ENCODE data around the gene PTGR3. TPM values are rescaled to one million over a fixed set of nuclear protein-coding genes. Genes with fewer than 3 reads are reported as not detected.

PTGR3 gene
- total RNA-seq, 1 experiment from 2014 or later: 12.4 TPM

DNA sequence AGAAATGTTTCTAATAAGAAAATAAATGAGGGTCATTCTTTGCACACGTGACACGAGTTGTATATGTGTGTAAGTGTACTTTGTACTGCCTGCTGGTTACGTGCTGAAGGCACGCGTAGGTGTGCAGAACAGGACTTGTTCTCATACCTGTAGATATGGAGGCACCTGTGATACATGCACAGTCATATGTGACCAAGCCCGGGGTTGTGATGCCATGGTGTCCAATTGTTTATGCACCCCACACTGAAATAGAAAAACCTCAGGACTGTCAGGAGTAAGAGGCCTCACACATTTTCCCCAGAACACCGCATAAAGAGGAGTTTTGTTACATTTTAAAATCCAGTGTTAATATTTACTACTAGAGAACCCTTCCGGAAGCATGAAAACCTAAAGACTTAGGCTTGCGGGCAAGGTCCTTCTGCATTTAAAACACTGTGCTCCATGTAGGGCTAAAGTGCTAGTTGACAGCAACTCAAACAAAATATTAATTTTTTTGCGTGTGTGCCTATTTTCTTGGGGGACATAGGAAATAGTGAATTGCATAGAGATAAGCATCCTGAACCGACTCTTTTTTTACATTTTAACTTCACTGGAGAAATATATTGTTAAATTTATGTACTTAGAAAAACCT lies 10.9 kb upstream of the PTGR3 start:
- in situ Hi-C loops (cut with HindIII; ENCODE audit: low pct_unique_long_range_greater_than_20kb, low sequenced_read_pairs): no loop called here
- DNase-seq (ENCODE audit: low read depth): no peak

GRCh38 chr18:75218065-75218923 lies 9.4 kb upstream of the PTGR3 start:
- in situ Hi-C loops (cut with HindIII; ENCODE audit: low pct_unique_long_range_greater_than_20kb, low sequenced_read_pairs): no loop called here
- no peak for DNase-seq (ENCODE audit: low read depth)

- in situ Hi-C loops (cut with HindIII; ENCODE audit: low pct_unique_long_range_greater_than_20kb, low sequenced_read_pairs): no loop called here
- DNase-seq (ENCODE audit: low read depth): no peak
Observed at GRCh38 chr18:75216911-75217689, 8.2 kb upstream of the PTGR3 start.

- no peak for DNase-seq (ENCODE audit: low read depth)
- in situ Hi-C loops (cut with HindIII; ENCODE audit: low pct_unique_long_range_greater_than_20kb, low sequenced_read_pairs): no loop called here
Observed at GRCh38 chr18:75216212-75216910, 7.4 kb upstream of the PTGR3 start.

DNA sequence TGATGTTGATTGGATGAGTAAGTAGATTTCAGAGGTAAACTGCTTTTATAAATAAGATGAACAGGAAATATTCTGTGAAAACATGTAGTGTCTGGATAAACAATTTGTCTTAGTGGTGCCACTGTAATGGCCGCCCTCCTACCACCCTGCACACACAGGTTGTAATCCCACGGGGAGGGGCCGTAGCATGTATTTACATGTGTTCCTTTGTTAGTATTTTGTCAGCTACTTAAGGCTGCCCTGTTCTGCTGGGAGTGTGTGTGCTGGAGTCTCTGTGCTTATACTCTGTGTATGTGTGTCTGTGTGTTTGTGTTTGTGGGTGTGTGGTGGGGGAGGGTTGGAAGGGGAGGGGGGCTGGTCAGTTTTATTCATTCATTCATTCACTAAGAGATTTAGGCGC lies 6.7 kb upstream of the PTGR3 start:
- no peak for DNase-seq (ENCODE audit: low read depth)
- in situ Hi-C loops (cut with HindIII; ENCODE audit: low pct_unique_long_range_greater_than_20kb, low sequenced_read_pairs): no loop called here

GRCh38 chr18:75214766-75215510 lies 6.0 kb upstream of the PTGR3 start:
- in situ Hi-C loops (cut with HindIII; ENCODE audit: low pct_unique_long_range_greater_than_20kb, low sequenced_read_pairs): no loop called here
- DNase-seq (ENCODE audit: low read depth): no peak

GRCh38 chr18:75214332-75214690 lies 5.4 kb upstream of the PTGR3 start:
- in situ Hi-C loops (cut with HindIII; ENCODE audit: low pct_unique_long_range_greater_than_20kb, low sequenced_read_pairs): no loop called here
- DNase-seq (ENCODE audit: low read depth): no peak

DNA sequence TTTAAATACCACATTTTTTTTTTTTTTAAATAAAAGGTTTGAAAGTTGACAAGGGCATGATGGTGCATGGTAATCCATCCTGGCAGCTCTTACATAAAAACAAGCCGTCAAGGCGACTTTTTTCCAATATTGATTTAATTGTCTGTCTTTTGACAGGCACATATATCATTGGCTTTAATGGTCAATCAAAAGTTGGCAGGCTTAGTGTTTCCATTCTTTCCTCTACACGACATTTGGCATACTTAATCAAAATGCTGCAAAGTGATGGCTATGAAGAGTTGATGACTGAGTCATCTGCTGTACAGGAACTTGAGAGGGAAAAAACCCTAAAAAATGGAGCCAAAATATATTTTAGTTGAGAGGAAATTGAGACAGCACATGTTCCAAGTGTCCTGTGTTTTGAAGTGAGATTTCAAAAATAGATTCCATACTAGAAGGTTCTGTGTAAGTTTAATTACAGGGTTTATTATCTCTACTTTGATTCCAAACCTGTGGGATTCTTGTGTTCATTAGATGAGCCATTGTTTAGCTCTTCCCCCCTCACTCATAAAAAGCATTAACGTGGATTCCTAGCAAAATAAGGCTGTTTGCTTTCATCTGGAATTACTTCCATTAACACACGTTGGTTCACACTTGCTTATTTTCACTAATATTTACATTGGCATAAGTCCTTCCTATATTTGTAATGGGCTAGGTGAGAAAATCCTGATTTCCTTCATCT lies 4.8 kb upstream of the PTGR3 start:
- peak; percentile 43 for DNase-seq (ENCODE audit: low read depth)
- in situ Hi-C loops (cut with HindIII; ENCODE audit: low pct_unique_long_range_greater_than_20kb, low sequenced_read_pairs): no loop called here

DNA sequence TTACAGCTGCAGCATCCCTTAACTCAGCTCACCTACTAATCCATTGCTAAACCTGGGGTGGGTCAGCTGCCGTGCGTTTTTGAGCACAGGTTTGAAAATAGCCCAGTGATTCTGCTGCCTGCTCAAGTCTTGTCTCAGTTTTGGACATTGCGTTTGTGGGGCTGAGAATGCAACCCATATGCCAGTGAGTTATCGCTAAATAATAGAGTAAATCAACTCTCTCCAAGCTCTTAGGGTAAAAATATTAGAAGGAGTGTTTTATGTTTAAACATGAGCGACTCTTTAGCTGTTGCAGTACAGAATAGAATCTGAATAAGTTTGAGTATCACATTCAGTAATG lies 3.8 kb upstream of the PTGR3 start:
- in situ Hi-C loops (cut with HindIII; ENCODE audit: low pct_unique_long_range_greater_than_20kb, low sequenced_read_pairs): no loop called here
- no peak for DNase-seq (ENCODE audit: low read depth)

DNA sequence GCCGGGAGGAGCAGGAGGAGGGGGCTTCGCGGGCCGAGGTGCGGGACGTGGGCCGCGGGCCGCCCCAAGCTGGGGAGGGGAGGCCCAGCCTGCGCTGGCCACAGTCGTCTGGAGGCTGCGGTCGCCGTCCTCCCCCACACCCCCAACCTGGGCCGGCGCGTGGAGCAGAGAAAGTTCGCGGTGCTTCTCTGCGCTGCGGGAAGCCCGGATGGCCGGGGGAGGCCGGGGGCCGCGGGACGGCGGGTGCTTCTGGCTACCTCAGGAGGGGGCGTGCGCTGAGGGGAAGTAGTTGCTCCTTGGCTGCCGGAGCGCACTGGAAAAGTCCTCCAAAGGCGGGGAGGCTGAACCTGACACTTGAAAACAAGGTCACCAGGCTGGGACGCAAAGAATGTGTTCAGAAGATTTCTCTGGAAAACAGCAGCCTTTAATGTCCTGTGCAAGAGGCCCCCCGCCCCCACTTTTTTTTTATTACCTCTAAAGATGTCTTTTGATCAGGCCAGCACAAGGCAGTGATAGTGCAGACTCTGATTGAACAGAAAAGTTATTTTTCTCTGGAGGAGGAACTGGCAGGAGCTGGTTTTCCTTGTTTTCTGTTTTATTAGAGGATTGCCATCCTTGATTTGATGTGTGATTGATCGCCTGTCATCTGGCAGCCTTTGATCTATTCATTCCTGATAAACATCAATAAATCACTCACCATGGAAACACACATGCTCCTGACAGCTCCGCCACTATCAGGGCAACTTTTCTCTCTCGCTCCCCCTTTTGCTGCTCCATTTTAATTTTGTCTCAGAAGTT lies 3.2 kb upstream of the PTGR3 start:
- peak; percentile 16 for DNase-seq (ENCODE audit: low read depth)
- in situ Hi-C loops (cut with HindIII; ENCODE audit: low pct_unique_long_range_greater_than_20kb, low sequenced_read_pairs): no loop called here

DNA sequence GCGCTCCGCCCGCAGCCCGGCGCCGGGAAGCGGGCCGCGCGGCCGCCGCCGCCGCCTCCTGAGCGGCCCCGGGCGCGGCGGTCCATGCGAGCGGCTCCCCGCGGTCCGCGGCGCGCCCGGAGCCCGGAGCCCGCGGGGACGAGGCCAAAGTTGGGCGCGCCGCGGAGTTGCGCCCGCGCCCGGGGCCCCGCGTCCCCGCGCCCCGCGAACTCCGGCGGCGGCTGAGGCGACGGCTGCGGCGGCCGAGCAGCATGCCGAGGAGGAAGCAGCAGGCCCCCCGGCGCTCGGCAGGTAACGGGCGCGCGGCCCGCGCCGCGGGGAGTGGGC lies 2.6 kb upstream of the PTGR3 start:
- DNase-seq (ENCODE audit: low read depth): no peak
- in situ Hi-C loops (cut with HindIII; ENCODE audit: low pct_unique_long_range_greater_than_20kb, low sequenced_read_pairs): no loop called here

DNA sequence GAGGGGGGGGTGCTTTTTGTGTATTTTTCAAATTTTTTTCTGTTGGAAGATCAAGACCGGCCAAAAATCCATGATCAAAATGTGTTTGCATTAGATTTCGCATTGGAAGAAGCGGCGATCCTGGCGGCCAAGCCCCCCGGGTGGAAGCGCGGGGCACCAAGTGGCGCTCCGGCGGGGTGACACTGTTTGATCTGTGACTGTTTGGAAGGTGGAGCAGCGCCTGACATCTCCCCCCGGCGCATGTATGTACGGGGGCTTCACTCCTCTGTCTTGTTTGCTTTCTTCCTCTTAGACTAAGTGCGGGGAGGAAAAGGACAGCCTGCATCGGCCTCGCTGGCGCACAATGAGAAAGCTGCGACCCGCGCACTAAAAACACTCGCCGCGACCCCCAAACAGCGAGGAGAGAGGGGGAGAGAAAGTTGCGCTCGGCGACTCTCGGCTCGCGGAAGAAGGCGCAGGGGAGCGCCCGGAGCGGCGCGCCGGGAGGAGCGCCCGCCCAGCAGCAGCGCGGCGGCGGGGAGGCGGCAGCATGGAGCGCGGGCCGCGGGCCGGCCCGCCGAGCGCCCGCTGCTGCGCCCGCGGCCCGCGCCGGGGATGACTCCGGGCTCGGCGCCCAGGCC lies 2.2 kb upstream of the PTGR3 start:
- in situ Hi-C loops (cut with HindIII; ENCODE audit: low pct_unique_long_range_greater_than_20kb, low sequenced_read_pairs): no loop called here
- no peak for DNase-seq (ENCODE audit: low read depth)

DNA sequence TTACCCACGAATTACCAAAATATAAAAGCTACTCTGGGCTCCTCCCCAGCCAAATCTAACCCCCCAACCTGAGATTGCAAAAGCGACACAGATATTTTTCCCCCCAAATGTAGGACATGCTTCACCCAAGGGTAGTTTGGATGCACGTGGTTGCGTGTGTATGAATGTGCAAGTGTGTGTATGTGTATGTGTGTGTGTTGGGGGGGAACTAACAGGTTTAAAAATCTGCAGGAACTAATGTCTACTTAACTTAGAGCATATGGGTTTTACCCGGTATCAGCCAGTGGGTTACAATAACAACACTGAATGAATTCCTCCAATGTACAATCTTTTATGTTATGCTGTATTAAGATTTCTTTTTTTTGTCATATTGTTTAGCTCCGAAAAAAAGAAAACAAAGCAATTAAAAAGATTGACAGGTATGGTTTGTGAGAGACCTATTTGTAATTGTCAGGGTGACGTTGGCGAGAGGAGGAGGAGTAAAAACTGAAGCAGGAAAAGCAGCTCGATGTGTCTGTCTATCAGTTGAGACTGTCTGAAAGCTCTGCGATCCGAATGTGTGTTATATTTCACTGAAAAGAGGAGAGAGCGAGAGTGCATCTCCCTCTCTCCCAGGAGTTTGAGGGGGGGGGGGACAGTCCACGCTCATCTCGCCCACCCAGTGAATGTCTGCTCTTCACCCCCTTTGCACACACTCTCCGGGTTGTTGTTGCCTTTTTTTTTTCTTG lies 1.5 kb upstream of the PTGR3 start, which contains the start of gene TSHZ1:
Gene TSHZ1, plus strand, starts transcription at position 524 of the 728 bp plus-strand sequence. CDS start 1,080 bp downstream, outside the sequence.
- DNase-seq (ENCODE audit: low read depth): peak; percentile 72
- in situ Hi-C loops (cut with HindIII; ENCODE audit: low pct_unique_long_range_greater_than_20kb, low sequenced_read_pairs): no loop called here

- no peak for DNase-seq (ENCODE audit: low read depth)
- in situ Hi-C loops (cut with HindIII; ENCODE audit: low pct_unique_long_range_greater_than_20kb, low sequenced_read_pairs): no loop called here
Observed at GRCh38 chr18:75209951-75210258, 966 bp upstream of the PTGR3 start.

GRCh38 chr18:75208836-75209128 lies 157 bp downstream of the PTGR3 start:
- in situ Hi-C loops (cut with HindIII; ENCODE audit: low pct_unique_long_range_greater_than_20kb, low sequenced_read_pairs): no loop called here

GRCh38 chr18:75208155-75208835 lies 644 bp downstream of the PTGR3 start:
- in situ Hi-C loops (cut with HindIII; ENCODE audit: low pct_unique_long_range_greater_than_20kb, low sequenced_read_pairs): no loop called here
- peak; percentile 25 for DNase-seq (ENCODE audit: low read depth)

More at GRCh38 chr18:75208836-75209128, 157 bp downstream of the PTGR3 start:
- no peak for DNase-seq (ENCODE audit: low read depth)

All from Caki2 (cell line).